B cell (primary cell): ENCODE results near the gene LRP2. TPM values are rescaled to one million over a fixed set of nuclear protein-coding genes. Genes with fewer than 3 reads are reported as not detected.

Experiments
- ATAC-seq: fragments of 200-7000 bp; cut with Tn5 transposase; one replicate; pipeline ENCODE4 v1.10.0; 2021; ENCODE audit warnings: low read depth, mild to moderate bottlenecking, moderate number of reproducible peaks, moderate library complexity
- CTCF ChIA-PET: fragments of 350-600 bp; sonication (Branson Sonifier 250); formaldehyde crosslinking; loops from one replicate; lab custom pipeline; 2021; ENCODE audit warnings: antibody characterized with exemption, inconsistent platforms; lab: Charles Lee
- POLR2A ChIA-PET: fragments of 350-600 bp; sonication (Branson Sonifier 250); formaldehyde crosslinking; loops from one replicate; lab custom pipeline; 2021; ENCODE audit warnings: antibody characterized with exemption; lab: Charles Lee
- DNase-seq: peaks from one replicate; pipeline ENCODE4 v3.0.0; 2013
- H2AFZ ChIP-seq: 2 replicates; pipeline ENCODE4 v1.6.1; 2012; ENCODE audit warnings: mild to moderate bottlenecking, low read depth, low read length; ENCODE audit not compliant: insufficient read depth, poor library complexity, severe bottlenecking
- H3K27ac ChIP-seq, 2 donors: 1 replicate in 1 of 2; 2 replicates in 1 of 2; pipeline ENCODE4 v1.5.1; 2012 to 2013; ENCODE audit warnings: low read length in 2 of 2, mild to moderate bottlenecking in 2 of 2, moderate library complexity in 1 of 2
- H3K27me3 ChIP-seq, 4 experiments: fragments of 200-600 bp in 1 of 4; sonication (generic) in 1 of 4; replicated peaks in 1 of 4; 1 replicate in 2 of 4; 2 replicates in 2 of 4; pipeline versions ENCODE4 v1.6.1 to v1.7.0; 2013 to 2016; ENCODE audit warnings: low read length in 3 of 4, mild to moderate bottlenecking in 2 of 4, mixed read lengths in 1 of 4, moderate library complexity in 1 of 4; ENCODE audit not compliant: insufficient read depth in 4 of 4, control insufficient read depth in 3 of 4; ENCODE audit errors: control extremely low read depth in 1 of 4
- H3K36me3 ChIP-seq, 2 experiments: replicated peaks in 1 of 2; 1 replicate in 1 of 2; 2 replicates in 1 of 2; pipeline versions ENCODE4 v1.6.1 to v1.7.1; 2013; ENCODE audit warnings: low read length in 1 of 2; ENCODE audit not compliant: insufficient read depth in 2 of 2, control insufficient read depth in 1 of 2; ENCODE audit errors: control extremely low read depth in 1 of 2, extremely low read depth in 1 of 2
- H3K4me1 ChIP-seq, 2 donors: fragments of 200-600 bp in 1 of 2; sonication (generic) in 1 of 2; 1 replicate in 1 of 2; 2 replicates in 1 of 2; pipeline versions ENCODE4 v1.5.1 to v1.6.1; 2013 to 2017; ENCODE audit warnings: low read length in 2 of 2; ENCODE audit not compliant: control insufficient read depth in 2 of 2, insufficient read depth in 2 of 2
- H3K4me2 ChIP-seq: replicated peaks from 2 replicates; pipeline ENCODE3; 2012; ENCODE audit warnings: mild to moderate bottlenecking, low read depth, low read length; ENCODE audit not compliant: poor library complexity, severe bottlenecking
- H3K4me3 ChIP-seq, 5 experiments: fragments of 200-600 bp in 1 of 5; sonication (generic) in 1 of 5; 1 replicate in 3 of 5; 2 replicates in 2 of 5; pipeline versions ENCODE4 v1.5.1 to v1.7.0; 2011 to 2016; ENCODE audit warnings: low read length in 4 of 5, mild to moderate bottlenecking in 4 of 5, low read depth in 2 of 5, control low read depth in 1 of 5, moderate library complexity in 1 of 5; ENCODE audit not compliant: insufficient read depth in 1 of 5; ENCODE audit errors: control extremely low read depth in 1 of 5, extremely low read depth in 1 of 5
- H3K79me2 ChIP-seq: fragments of 200-600 bp; sonication (generic); one replicate; pipeline ENCODE4 v1.6.0; 2016; ENCODE audit warnings: low read length; ENCODE audit not compliant: control insufficient read depth, insufficient read depth
- H3K9ac ChIP-seq: fragments of 200-600 bp; sonication (generic); 2 replicates; pipeline ENCODE4 v1.6.1; 2017; ENCODE audit warnings: mild to moderate bottlenecking, low read length, moderate library complexity
- H3K9me3 ChIP-seq, 3 donors: one replicate each; pipeline versions ENCODE4 v1.6.1 to v1.7.1; 2013; ENCODE audit warnings: low read length in 2 of 3; ENCODE audit not compliant: control insufficient read depth in 2 of 3, insufficient read depth in 1 of 3; ENCODE audit errors: control extremely low read depth in 1 of 3
- H4K20me1 ChIP-seq: 2 replicates; pipeline ENCODE4 v1.6.0; 2012; ENCODE audit warnings: mild to moderate bottlenecking, low read length; ENCODE audit not compliant: insufficient read depth, control insufficient read depth, poor library complexity, severe bottlenecking
- H3K27ac Mint-ChIP-seq: one replicate; pipeline ENCODE4 v1.8.0; 2021; ENCODE audit warnings: mixed read lengths
- H3K27me3 Mint-ChIP-seq: one replicate; pipeline ENCODE4 v1.8.0; 2021; ENCODE audit warnings: mixed read lengths
- H3K4me1 Mint-ChIP-seq: one replicate; pipeline ENCODE4 v1.8.0; 2021; ENCODE audit warnings: mixed read lengths
- H3K4me3 Mint-ChIP-seq: one replicate; pipeline ENCODE4 v1.8.0; 2021; ENCODE audit warnings: mixed read lengths
- H3K9me3 Mint-ChIP-seq: one replicate; pipeline ENCODE4 v1.8.0; 2022; ENCODE audit warnings: mixed read lengths; ENCODE audit not compliant: insufficient read depth
- EZH2 ChIP-seq: IDR thresholded peaks from 2 replicates; pipeline ENCODE4 v1.6.1; 2012; ENCODE audit warnings: borderline replicate concordance, low read depth, mild to moderate bottlenecking, moderate library complexity, low read length; ENCODE audit not compliant: insufficient read depth, poor library complexity, severe bottlenecking
- WGBS: methylation state at CpG from one replicate; pipeline ENCODE4 v1.1.5; 2013; ENCODE audit warnings: missing lambda C conversion rate; ENCODE audit not compliant: insufficient coverage; 5-methylcytosine and 5-hydroxymethylcytosine counted together
- intact Hi-C: fragments of 100-400 bp; cut with micrococcal nuclease; formaldehyde crosslinking; loops from one replicate; pipeline ENCODE4 v1.10.0; 2022
- polyA plus RNA-seq: library from polyadenylated mRNA; depleted of rRNA; stranded (reverse); fragments of >200 nt; gene quantifications from 2 replicates; pipeline ENCODE4 v1.2.3, GENCODE V29; 2012
- total RNA-seq, 2 donors: library from RNA; stranded (reverse); fragments of 120-200 nt in 1 of 2; gene quantifications; 1 replicate in 1 of 2; 2 replicates in 1 of 2; pipeline versions ENCODE4 v1.2.3 to v1.2.4, GENCODE V29; 2013 to 2022
- TF ChIP-seq, protein P1 (sequence below): fragments of 200-600 bp; IDR thresholded peaks from one replicate; pipeline ENCODE4 v1.8.0; 2022; ENCODE audit warnings: antibody characterized with exemption, mild to moderate bottlenecking

Gene LRP2
- total and polyA plus RNA-seq, 2 donors (not counting 1 experiment from before 2014, with no cell fraction given) = not detected

DNA sequence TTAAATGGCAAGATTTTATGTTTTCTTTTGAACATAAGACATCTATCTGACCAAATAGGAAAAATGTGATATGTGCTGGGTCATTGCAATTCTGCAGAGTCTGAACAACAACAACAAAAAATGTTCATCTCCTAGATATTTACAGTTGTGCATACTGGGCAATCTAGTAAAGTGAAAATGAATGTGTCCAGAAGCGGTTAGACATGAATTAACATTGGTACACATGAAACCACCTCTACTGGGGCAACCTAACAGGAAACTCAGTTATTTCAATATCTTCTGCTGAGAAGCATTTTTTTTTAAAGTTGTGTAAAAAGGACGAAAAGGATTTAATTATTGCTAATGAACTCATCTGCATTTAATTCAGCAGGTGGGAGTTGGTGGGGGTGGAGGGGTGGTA, 216.1 kb downstream of the LRP2 start:
- ChIA-PET CTCF (interaction anchor here (1.0 kb wide), 1 partner anchor 9 kb away, joined by 3 read pairs; no protein-coding TSS in a partner anchor), POLR2A (no interaction called here)

DNA sequence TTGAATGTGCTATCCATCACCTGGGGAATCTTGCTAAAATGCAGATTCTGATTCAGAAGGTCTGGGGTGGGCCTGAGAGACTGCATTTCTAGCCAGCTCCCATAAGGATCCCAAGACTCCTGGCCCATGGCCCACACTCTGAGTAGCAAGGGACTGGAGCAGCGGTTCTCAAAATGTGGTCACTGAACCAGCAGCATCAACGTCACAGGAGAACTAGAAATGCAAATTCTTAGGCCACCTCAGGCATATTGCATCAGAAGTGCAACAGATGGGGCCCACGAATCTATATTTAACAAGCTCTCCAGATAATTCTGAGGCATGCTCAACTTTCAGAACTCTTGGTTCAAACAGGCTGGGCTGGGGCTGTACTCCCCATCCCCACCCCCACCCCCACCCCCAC, 218.3 kb downstream of the LRP2 start:
- intact Hi-C loops = no loop called here
- no peak overlapping the region for H3K4me2 ChIP-seq
- H3K4me1 ChIP-seq = no peaks in the 10 kb centered on the region
- H3K27ac Mint-ChIP-seq = no peak overlapping the region
- no peaks in the 10 kb centered on the region for H3K9me3 Mint-ChIP-seq
- H3K4me1 Mint-ChIP-seq = no peaks in the 10 kb centered on the region
- H2AFZ ChIP-seq = no peak overlapping the region
- ATAC-seq (no peak), DNase-seq (no peak)
- no peak overlapping the region for H3K4me3 Mint-ChIP-seq
- ChIA-PET POLR2A (no interaction called here), CTCF (interaction anchor here (1.2 to 1.6 kb wide), 5 partner anchors 12 to 183 kb away, joined by 3 to 7 read pairs (median 5); no protein-coding TSS in a partner anchor)
- TF ChIP-seq, protein P1, sequence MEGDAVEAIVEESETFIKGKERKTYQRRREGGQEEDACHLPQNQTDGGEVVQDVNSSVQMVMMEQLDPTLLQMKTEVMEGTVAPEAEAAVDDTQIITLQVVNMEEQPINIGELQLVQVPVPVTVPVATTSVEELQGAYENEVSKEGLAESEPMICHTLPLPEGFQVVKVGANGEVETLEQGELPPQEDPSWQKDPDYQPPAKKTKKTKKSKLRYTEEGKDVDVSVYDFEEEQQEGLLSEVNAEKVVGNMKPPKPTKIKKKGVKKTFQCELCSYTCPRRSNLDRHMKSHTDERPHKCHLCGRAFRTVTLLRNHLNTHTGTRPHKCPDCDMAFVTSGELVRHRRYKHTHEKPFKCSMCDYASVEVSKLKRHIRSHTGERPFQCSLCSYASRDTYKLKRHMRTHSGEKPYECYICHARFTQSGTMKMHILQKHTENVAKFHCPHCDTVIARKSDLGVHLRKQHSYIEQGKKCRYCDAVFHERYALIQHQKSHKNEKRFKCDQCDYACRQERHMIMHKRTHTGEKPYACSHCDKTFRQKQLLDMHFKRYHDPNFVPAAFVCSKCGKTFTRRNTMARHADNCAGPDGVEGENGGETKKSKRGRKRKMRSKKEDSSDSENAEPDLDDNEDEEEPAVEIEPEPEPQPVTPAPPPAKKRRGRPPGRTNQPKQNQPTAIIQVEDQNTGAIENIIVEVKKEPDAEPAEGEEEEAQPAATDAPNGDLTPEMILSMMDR = no peak
- TF ChIP-seq EZH2 = no peak
- no peak overlapping the region for H3K27ac ChIP-seq
- no peaks in the 10 kb centered on the region for H3K36me3 ChIP-seq
- H3K27me3 Mint-ChIP-seq = no peaks in the 10 kb centered on the region
- H3K9ac ChIP-seq = no peak overlapping the region
- H3K27me3 ChIP-seq = no peaks in the 10 kb centered on the region
- no peaks in the 10 kb centered on the region for H3K79me2 ChIP-seq
- no peaks in the 10 kb centered on the region for H4K20me1 ChIP-seq
- H3K4me3 ChIP-seq = no peak overlapping the region
- H3K9me3 ChIP-seq = no peaks in the 10 kb centered on the region
- WGBS = 60% methylated on average over 3 of the region's 3 CpGs

More for the DNA sequence above, 216.1 kb downstream of the LRP2 start:
- Mint-ChIP-seq H3K9me3 (no peaks in the 10 kb centered on the region), H3K27ac (no peak overlapping the region), H3K4me1 (no peaks in the 10 kb centered on the region), H3K27me3 (no peaks in the 10 kb centered on the region), H3K4me3 (no peak overlapping the region)
- intact Hi-C loops = no loop called here
- H3K79me2 ChIP-seq = no peaks in the 10 kb centered on the region
- H3K4me1 ChIP-seq = no peaks in the 10 kb centered on the region
- H2AFZ ChIP-seq = no peak overlapping the region
- DNase-seq = no peak
- H3K4me3 ChIP-seq = no peak overlapping the region
- no peaks in the 10 kb centered on the region for H4K20me1 ChIP-seq
- no peaks in the 10 kb centered on the region for H3K36me3 ChIP-seq
- ATAC-seq = no peak
- no peaks in the 10 kb centered on the region for H3K9me3 ChIP-seq
- no peak overlapping the region for H3K27ac ChIP-seq
- WGBS = no CpG with 5 or more reads among the region's 2 CpGs
- no peak overlapping the region for H3K4me2 ChIP-seq
- H3K27me3 ChIP-seq = no peaks in the 10 kb centered on the region
- TF ChIP-seq, protein P1 = no peak
- no peak overlapping the region for H3K9ac ChIP-seq
